SK-N-MC (cell line): Measurements from ENCODE around the gene PYURF.

Experiments
- EZH2 ChIP-seq: fragments of 200-600 bp; sonication (generic); IDR thresholded peaks from one replicate; pipeline ENCODE4 v1.6.1; 2017; ENCODE audit warnings: antibody characterized with exemption
- POLR2AphosphoS5 ChIP-seq: IDR thresholded peaks from 2 replicates; pipeline ENCODE4 v1.6.1; 2012; ENCODE audit warnings: mild to moderate bottlenecking, low read depth, low read length, borderline replicate concordance

DNA sequence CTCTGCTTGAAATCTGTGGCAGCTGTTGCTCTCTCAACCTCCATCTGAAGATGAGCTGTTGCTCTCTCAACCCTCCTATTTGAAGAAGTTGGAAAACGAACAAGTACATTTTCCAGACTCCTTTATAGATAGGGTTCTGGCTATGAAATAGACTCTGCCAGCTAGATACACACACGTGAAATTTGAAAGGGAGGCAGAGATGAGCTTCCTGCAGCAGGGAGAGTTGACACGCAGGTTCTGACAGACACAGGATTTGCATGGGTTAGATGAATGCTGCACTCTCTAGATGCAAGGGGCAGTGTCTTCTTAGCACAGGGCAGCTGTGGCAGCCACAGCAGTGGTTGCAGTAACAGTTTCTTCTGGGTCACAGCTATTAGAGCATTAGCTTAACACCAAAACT is 8.0 kb upstream of the PYURF start:
- TF ChIP-seq POLR2AphosphoS5 (no peak), EZH2 (no peak)
